Liver (tissue), 9 donors: ENCODE data around the gene SQOR. TPM values are rescaled to one million over a fixed set of nuclear protein-coding genes. Genes with fewer than 3 reads are reported as not detected.

Source experiments
- DNase-seq: peaks from one replicate; pipeline ENCODE4 v3.0.0-alpha.2; 2017; ENCODE audit warnings: low spot score
- H3K27ac ChIP-seq, 2 donors: one replicate each; pipeline ENCODE4 v1.7.0; 2013; ENCODE audit warnings: inconsistent platforms in 2 of 2, low read length in 2 of 2, control low read depth in 1 of 2, low read depth in 1 of 2, mild to moderate bottlenecking in 1 of 2
- H3K27me3 ChIP-seq, 4 donors: one replicate each; pipeline versions ENCODE4 v1.6.1 to v1.7.0; 2013; ENCODE audit warnings: low read length in 3 of 4, inconsistent platforms in 1 of 4, mild to moderate bottlenecking in 1 of 4, moderate library complexity in 1 of 4; ENCODE audit not compliant: control insufficient read depth in 4 of 4, insufficient read depth in 4 of 4
- H3K36me3 ChIP-seq, 4 donors: one replicate each; pipeline versions ENCODE4 v1.6.1 to v1.7.0; 2013; ENCODE audit warnings: low read length in 3 of 4, mild to moderate bottlenecking in 3 of 4, low read depth in 1 of 4, moderate library complexity in 1 of 4; ENCODE audit not compliant: control insufficient read depth in 4 of 4, insufficient read depth in 3 of 4
- H3K4me1 ChIP-seq, 4 donors: one replicate each; pipeline versions ENCODE4 v1.6.1 to v1.7.0; 2013; ENCODE audit warnings: low read length in 3 of 4, mild to moderate bottlenecking in 3 of 4, moderate library complexity in 1 of 4; ENCODE audit not compliant: control insufficient read depth in 4 of 4, insufficient read depth in 4 of 4
- H3K4me3 ChIP-seq, 3 donors: one replicate each; pipeline versions ENCODE4 v1.6.1 to v1.7.0; 2013; ENCODE audit warnings: low read length in 3 of 3, control low read depth in 1 of 3, low read depth in 1 of 3, mild to moderate bottlenecking in 1 of 3
- H3K9ac ChIP-seq, 2 donors: one replicate each; pipeline ENCODE4 v1.7.0; 2013; ENCODE audit warnings: low read length in 2 of 2, mild to moderate bottlenecking in 2 of 2, moderate library complexity in 2 of 2, control low read depth in 1 of 2, low read depth in 1 of 2
- H3K9me3 ChIP-seq, 4 donors: one replicate each; pipeline versions ENCODE4 v1.6.1 to v1.7.0; 2013; ENCODE audit warnings: low read length in 3 of 4; ENCODE audit not compliant: control insufficient read depth in 4 of 4
- ATF3 ChIP-seq: IDR thresholded peaks from 2 replicates; pipeline ENCODE4 v1.6.1; 2016; ENCODE audit warnings: antibody characterized with exemption
- CTCF ChIP-seq: fragments of 150-350 bp; IDR thresholded peaks from 2 replicates; pipeline ENCODE4 v1.5.1; 2017; ENCODE audit warnings: improper control_type of control experiment, low read depth, low read length; ENCODE audit not compliant: missing input control
- EGR1 ChIP-seq, 2 donors: IDR thresholded peaks; 2 replicates each; pipeline ENCODE4 v1.6.1; 2016 to 2018; ENCODE audit warnings: antibody characterized with exemption in 2 of 2, low read depth in 2 of 2
- FOXA1 ChIP-seq: IDR thresholded peaks from 2 replicates; pipeline ENCODE4 v1.6.1; 2016; ENCODE audit warnings: antibody characterized with exemption
- FOXA2 ChIP-seq: IDR thresholded peaks from 2 replicates; pipeline ENCODE4 v1.6.1; 2016; ENCODE audit warnings: antibody characterized with exemption
- GABPA ChIP-seq, 2 donors: IDR thresholded peaks in 1 of 2; conservative IDR thresholded peaks in 1 of 2; 2 replicates each; pipeline ENCODE4 v1.6.1; 2016; ENCODE audit warnings: antibody characterized with exemption in 2 of 2, mild to moderate bottlenecking in 1 of 2, moderate library complexity in 1 of 2
- HNF4A ChIP-seq, 2 donors: conservative IDR thresholded peaks; 2 replicates each; pipeline ENCODE4 v1.6.1; 2016; ENCODE audit warnings: antibody characterized with exemption in 2 of 2, mild to moderate bottlenecking in 2 of 2
- HNF4G ChIP-seq: IDR thresholded peaks from 2 replicates; pipeline ENCODE4 v1.6.1; 2016; ENCODE audit warnings: antibody characterized with exemption
- JUND ChIP-seq, 2 donors: IDR thresholded peaks; 2 replicates each; pipeline ENCODE4 v1.6.1; 2016; ENCODE audit warnings: antibody characterized with exemption in 2 of 2
- NR2F2 ChIP-seq: IDR thresholded peaks from 2 replicates; pipeline ENCODE4 v1.6.1; 2016; ENCODE audit warnings: antibody characterized with exemption
- RAD21 ChIP-seq, 2 donors: IDR thresholded peaks; 2 replicates each; pipeline ENCODE4 v1.6.1; 2016; ENCODE audit warnings: antibody characterized with exemption in 2 of 2, mild to moderate bottlenecking in 2 of 2
- REST ChIP-seq: IDR thresholded peaks from 2 replicates; pipeline ENCODE4 v1.6.1; 2016; ENCODE audit warnings: antibody characterized with exemption, mild to moderate bottlenecking
- RXRA ChIP-seq, 2 donors: IDR thresholded peaks; 2 replicates each; pipeline ENCODE4 v1.6.1; 2017 to 2018; ENCODE audit warnings: antibody characterized with exemption in 2 of 2, mild to moderate bottlenecking in 1 of 2
- SP1 ChIP-seq: IDR thresholded peaks from 2 replicates; pipeline ENCODE4 v1.6.1; 2018; ENCODE audit warnings: antibody characterized with exemption, mild to moderate bottlenecking
- TAF1 ChIP-seq: conservative IDR thresholded peaks from 2 replicates; pipeline ENCODE4 v1.6.1; 2016; ENCODE audit warnings: antibody characterized with exemption, mild to moderate bottlenecking
- YY1 ChIP-seq: IDR thresholded peaks from 2 replicates; pipeline ENCODE4 v1.6.1; 2016; ENCODE audit warnings: antibody characterized with exemption, mild to moderate bottlenecking
- WGBS: extraction: QIAGEN DNeasy Blood & Tissue Kit; methylation state at CpG from one replicate; pipeline ENCODE4 v1.1.7; 2013; 5-methylcytosine and 5-hydroxymethylcytosine counted together
- polyA plus RNA-seq, 2 donors: library from polyadenylated mRNA; stranded (reverse) in 1 of 2; unstranded in 1 of 2; fragments of 200-250 nt in 1 of 2; fragments of >200 nt in 1 of 2; fragmentation: Nextera tagmentation in 1 of 2; extraction: Ambion mirVana in 1 of 2; gene quantifications; one replicate each; pipeline versions ENCODE4 v1.2.1 to v1.2.3, GENCODE V29; 2013 to 2015
- total RNA-seq, 2 donors: library from RNA; depleted of rRNA; stranded (reverse); fragments of >200 nt; gene quantifications; one replicate each; pipeline ENCODE4 v1.2.3, GENCODE V29; 2014
- TF ChIP-seq, protein P1 (sequence below): IDR thresholded peaks from 2 replicates; pipeline ENCODE4 v1.6.1; 2016; ENCODE audit warnings: antibody characterized with exemption
- TF ChIP-seq, protein P2 (sequence below): IDR thresholded peaks from 2 replicates; pipeline ENCODE4 v1.6.1; 2016; ENCODE audit warnings: antibody characterized with exemption
- donor health status: healthy.
- donor health status: healthy.
- donor health status: healthy.
- donor health status: healthy.
- donor health status: healthy.

The SQOR gene
- total and polyA plus RNA-seq, 4 donors = 29.6 to 41.7 (median 35.1) TPM

- no peak for TF ChIP-seq CTCF
- TF ChIP-seq GABPA (IDR thresholded peaks at IDR 0.05 in 1 of 2, conservative IDR thresholded peaks at IDR 0.05 in 1 of 2) = no peak
- TF ChIP-seq FOXA1 = no peak
- no peak for TF ChIP-seq HNF4G
- no peak for TF ChIP-seq SP1
- TF ChIP-seq FOXA2 = no peak
- no peak for TF ChIP-seq TAF1
- no peak for TF ChIP-seq HNF4A (conservative IDR thresholded peaks at IDR 0.05)
- TF ChIP-seq RXRA (IDR thresholded peaks at IDR 0.05) = no peak
Measured at GRCh38 chr15:45644437-45644836, 9.6 kb downstream of the SQOR start (continued).

DNA sequence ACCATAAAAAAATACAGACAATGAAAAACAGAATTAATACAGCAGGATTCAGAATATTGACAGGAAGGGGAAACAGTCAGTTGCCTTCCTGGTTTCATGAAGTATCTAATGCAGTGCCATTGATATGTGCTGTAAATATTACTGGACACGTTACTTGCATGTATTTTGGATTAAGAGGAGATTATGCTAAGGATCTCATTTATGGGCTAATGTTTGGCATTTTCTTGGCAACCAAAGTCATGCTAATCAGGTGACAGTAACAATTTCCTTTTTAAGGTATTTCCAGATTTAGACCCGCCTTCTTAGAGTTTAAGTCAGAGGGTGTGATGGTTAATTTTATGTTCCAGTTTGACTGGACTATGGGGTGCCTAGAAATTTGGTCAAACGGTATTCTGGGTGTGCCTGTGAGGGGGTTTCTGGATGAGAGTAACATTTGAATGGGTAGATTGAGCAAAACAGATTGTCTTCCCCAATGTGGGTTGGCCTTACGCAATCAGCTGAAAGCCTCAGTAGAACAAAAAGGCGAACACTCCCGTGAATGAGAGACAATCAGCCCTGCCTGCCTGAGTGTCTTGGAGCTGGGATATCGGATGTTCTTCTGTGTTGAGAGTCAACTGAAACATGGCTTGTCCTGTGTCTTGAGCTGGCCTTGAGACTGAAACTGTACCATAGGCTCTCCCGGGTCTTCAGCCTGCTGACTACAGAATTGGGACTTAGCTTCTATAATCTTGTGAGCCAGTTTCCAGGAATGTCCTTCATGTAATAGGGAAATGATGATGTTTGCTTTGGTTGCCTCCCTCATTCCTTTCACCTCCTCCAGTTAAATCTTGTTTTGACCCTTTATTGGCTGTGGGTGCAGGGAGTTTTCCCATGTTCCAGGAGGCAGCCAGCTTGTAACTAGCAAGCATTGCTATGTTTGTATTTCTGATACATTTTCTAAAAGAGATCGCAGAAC is 10.5 kb downstream of the SQOR start:
- Histone ChIP-seq H3K9me3 (no peaks in the 10 kb centered on the region), H3K9ac (no peak overlapping the region), H3K36me3 (no peaks in the 10 kb centered on the region), H3K4me1 (peaks cover 12 to 49% (median 30%) of the 10 kb centered on the region in 4 donors), H3K27me3 (no peaks in the 10 kb centered on the region), H3K4me3 (no peak overlapping the region), H3K27ac (no peak overlapping the region)
- TF ChIP-seq RAD21 (IDR thresholded peaks at IDR 0.05) = no peak
- TF ChIP-seq HNF4A (conservative IDR thresholded peaks at IDR 0.05) = no peak
- TF ChIP-seq HNF4G = no peak
- TF ChIP-seq TAF1 = no peak
- no peak for TF ChIP-seq FOXA2
- TF ChIP-seq YY1 = no peak
- TF ChIP-seq, protein P1, sequence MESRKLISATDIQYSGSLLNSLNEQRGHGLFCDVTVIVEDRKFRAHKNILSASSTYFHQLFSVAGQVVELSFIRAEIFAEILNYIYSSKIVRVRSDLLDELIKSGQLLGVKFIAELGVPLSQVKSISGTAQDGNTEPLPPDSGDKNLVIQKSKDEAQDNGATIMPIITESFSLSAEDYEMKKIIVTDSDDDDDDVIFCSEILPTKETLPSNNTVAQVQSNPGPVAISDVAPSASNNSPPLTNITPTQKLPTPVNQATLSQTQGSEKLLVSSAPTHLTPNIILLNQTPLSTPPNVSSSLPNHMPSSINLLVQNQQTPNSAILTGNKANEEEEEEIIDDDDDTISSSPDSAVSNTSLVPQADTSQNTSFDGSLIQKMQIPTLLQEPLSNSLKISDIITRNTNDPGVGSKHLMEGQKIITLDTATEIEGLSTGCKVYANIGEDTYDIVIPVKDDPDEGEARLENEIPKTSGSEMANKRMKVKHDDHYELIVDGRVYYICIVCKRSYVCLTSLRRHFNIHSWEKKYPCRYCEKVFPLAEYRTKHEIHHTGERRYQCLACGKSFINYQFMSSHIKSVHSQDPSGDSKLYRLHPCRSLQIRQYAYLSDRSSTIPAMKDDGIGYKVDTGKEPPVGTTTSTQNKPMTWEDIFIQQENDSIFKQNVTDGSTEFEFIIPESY = no peak
- no peak for TF ChIP-seq NR2F2
- TF ChIP-seq, protein P2, sequence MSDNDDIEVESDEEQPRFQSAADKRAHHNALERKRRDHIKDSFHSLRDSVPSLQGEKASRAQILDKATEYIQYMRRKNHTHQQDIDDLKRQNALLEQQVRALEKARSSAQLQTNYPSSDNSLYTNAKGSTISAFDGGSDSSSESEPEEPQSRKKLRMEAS = no peak
- no peak for TF ChIP-seq EGR1 (IDR thresholded peaks at IDR 0.05; ENCODE audit: low read depth in 2 of 2)
- no peak for TF ChIP-seq SP1
- TF ChIP-seq RXRA (IDR thresholded peaks at IDR 0.05) = no peak
- TF ChIP-seq GABPA (IDR thresholded peaks at IDR 0.05 in 1 of 2, conservative IDR thresholded peaks at IDR 0.05 in 1 of 2) = no peak
- no peak for TF ChIP-seq JUND (IDR thresholded peaks at IDR 0.05)
- no peak for TF ChIP-seq CTCF
- no peak for TF ChIP-seq ATF3
- TF ChIP-seq REST = no peak
- TF ChIP-seq FOXA1 = no peak
- DNase-seq = no peak
- 78% methylated on average over 9 of the region's 9 CpGs for WGBS
